ENCODE results near the gene RRP36.

Gene RRP36

DNA sequence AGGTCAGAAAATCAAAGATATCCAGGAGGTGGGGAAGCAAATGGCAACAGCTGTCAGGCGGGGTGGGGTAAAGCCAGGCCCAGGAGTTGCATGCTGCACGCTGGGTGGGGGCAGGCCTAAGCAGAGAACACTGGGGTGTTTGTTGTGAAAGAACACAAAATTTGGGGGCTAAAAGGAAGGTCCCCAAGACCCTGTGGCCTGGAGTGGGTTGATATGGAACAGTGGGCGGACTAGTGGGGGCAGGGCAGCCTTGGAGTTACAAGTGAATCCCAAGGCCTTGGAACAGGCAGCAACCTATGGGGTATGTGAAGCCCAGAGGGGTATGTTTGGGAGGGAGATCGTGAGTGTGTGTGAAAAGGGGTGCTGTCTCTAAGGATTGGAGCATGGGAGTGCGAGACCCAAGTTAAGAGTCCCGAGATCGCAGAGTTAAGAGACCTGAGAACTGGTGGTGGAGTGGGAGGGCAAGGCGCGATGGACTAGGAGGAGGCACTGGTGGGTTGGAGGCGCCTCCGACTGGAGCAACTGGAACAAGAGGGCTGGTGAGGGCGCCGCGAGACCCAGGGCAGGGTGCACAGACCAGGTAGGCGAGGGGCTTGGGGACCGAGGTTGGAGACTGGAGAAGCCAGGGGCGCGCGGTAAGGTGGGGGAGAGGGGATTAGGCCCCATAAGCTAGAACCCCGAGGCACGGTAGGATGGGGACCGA lies 31.6 kb downstream of the RRP36 start:
- Histone ChIP-seq H3K27ac (ENCODE audit: low read length) (no peak overlapping the region), H3K4me3 (ENCODE audit: low read length) (peak overlapping the region; percentile 53; the same call in 1 of the 2 replicates), H3K27me3 (ENCODE audit: control insufficient read depth, insufficient read depth, low read length) (no peaks in the 10 kb centered on the region), H3K4me1 (ENCODE audit: control insufficient read depth, insufficient read depth, low read length) (0 out of 2 replicates have a peak, but pooled peaks cover 1% of the 10 kb centered on the region), H3K36me3 (ENCODE audit: control insufficient read depth, insufficient read depth, low read length) (peaks cover 12% of the 10 kb centered on the region), H3K9me3 (ENCODE audit: control insufficient read depth, insufficient read depth, low read length) (no peaks in the 10 kb centered on the region)
- DNase-seq (ENCODE audit: low read depth, low spot score): no peak
- no CpG with 5 or more reads among the region's 22 CpGs for WGBS (ENCODE audit: insufficient coverage, insufficient read length)

DNA sequence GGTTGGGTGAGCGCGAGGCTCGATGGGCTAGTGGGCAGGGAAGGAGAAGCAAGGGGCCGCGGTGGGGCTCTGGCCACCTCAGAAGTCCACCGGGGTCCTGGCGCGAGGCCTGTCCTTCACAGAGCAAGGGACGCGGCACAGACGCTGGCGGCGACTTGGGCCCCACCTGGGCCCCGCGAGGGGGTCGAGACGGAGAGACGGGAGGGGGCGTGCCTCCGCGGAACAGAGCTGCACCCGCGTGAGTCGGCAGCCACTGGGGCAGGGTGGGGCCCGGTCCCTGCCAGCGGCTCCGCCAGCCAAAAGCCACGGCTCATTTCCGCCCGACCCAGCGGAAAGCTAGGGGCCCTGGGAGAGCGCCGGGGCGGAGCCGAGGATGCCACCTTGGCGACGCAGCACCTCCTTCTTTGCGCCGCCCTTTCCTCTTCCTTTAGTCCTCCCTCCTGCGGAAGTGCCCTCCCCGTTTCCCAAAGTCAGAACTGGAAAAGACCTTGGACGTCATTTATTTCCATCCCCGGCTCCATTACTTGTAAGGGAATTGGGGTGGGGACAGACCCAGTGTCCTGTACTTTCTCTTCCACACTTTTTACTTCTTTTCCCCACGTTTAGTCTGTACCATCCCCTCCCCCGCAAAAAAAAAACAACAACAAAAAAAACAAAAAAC lies 32.3 kb downstream of the RRP36 start, which contains the start of gene CUL7:
CUL7 (minus strand) TSS at position 307 of the 661 bp plus-strand sequence. CDS start 1,063 bp downstream, outside the sequence.
- DNase-seq (ENCODE audit: low read depth, low spot score): peak; percentile 66
- no peaks in the 10 kb centered on the region for H3K27me3 ChIP-seq (ENCODE audit: control insufficient read depth, insufficient read depth, low read length)
- H3K27ac ChIP-seq (ENCODE audit: low read length): no peak within 1 kb of the TSS
- H3K36me3 ChIP-seq (ENCODE audit: control insufficient read depth, insufficient read depth, low read length): peaks cover 12% of the 10 kb centered on the region
- no peaks in the 10 kb centered on the region for H3K9me3 ChIP-seq (ENCODE audit: control insufficient read depth, insufficient read depth, low read length)
- 100% methylated on average over 1 of the region's 45 CpGs for WGBS (ENCODE audit: insufficient coverage, insufficient read length)
- peak within 1 kb of the TSS; percentile 53; the same call in 1 of the 2 replicates for H3K4me3 ChIP-seq (ENCODE audit: low read length)
- 0 out of 2 replicates have a peak, but pooled peaks cover 1% of the 10 kb centered on the region for H3K4me1 ChIP-seq (ENCODE audit: control insufficient read depth, insufficient read depth, low read length)

DNA sequence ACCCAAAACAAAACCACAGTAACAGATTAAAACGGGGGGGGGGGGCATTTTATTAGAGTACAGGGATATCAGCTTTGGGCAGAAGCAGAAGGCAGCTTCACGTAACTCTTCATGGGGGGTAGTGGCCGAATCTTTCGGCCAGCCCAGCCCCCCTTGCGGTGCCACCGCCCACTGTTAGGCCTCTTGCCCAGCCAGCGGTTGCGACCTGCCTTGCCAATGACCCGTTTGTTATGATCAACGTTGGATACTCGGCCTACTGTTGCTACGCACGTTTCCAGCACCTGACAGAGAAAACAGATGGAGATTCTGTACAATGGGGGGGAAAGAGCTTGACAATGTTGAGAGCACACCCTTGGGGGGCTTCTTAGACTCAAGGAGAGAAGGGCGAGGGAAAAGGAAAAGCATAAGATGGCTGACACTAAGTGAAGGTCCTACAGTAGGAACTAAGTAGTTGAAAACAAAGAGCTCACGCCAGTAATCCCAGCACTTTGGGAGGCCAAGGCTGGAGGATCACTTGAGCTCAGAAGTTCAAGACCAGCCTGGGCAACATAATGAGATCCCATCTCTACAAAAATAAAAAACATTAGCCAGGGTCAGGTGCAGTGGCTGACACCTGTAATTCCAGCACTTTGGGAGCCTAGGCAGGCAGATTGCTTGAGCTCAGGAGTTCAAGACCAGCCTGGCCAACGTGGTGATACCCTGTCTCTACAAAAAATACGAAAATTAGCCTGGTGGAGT lies 33.0 kb downstream of the RRP36 start:
- H3K4me3 ChIP-seq (ENCODE audit: low read length): no peak overlapping the region
- H3K27me3 ChIP-seq (ENCODE audit: control insufficient read depth, insufficient read depth, low read length): no peaks in the 10 kb centered on the region
- no CpG with 5 or more reads among the region's 17 CpGs for WGBS (ENCODE audit: insufficient coverage, insufficient read length)
- peaks cover 12% of the 10 kb centered on the region for H3K36me3 ChIP-seq (ENCODE audit: control insufficient read depth, insufficient read depth, low read length)
- H3K27ac ChIP-seq (ENCODE audit: low read length): no peak overlapping the region
- H3K4me1 ChIP-seq (ENCODE audit: control insufficient read depth, insufficient read depth, low read length): 0 out of 2 replicates have a peak, but pooled peaks cover 1% of the 10 kb centered on the region
- DNase-seq (ENCODE audit: low read depth, low spot score): no peak
- H3K9me3 ChIP-seq (ENCODE audit: control insufficient read depth, insufficient read depth, low read length): no peaks in the 10 kb centered on the region

DNA sequence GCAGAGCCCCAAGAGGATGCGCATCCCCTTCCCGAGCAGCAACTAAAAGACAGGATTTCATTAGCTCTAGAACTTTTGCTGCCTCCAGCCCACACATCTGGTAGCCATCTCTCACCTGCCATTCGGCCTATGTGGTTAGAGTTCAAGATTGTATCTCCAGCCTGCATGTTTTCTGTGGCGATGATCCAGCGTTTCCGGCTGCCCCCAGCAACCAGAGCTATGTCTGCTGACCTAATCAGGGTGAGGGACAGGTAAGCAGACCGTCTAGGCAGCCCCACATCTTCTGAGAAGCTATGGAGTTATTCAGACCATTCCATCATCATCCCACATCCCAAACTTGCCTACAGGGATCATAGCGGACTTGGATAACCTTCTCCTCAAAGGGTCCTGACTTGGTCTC lies 34.5 kb downstream of the RRP36 start:
- DNase-seq (ENCODE audit: low read depth, low spot score): no peak
- peaks cover 6% of the 10 kb centered on the region; the same call in 1 of the 2 replicates for H3K36me3 ChIP-seq (ENCODE audit: control insufficient read depth, insufficient read depth, low read length)
- no peaks in the 10 kb centered on the region for H3K9me3 ChIP-seq (ENCODE audit: control insufficient read depth, insufficient read depth, low read length)
- H3K27ac ChIP-seq (ENCODE audit: low read length): no peak overlapping the region
- H3K4me1 ChIP-seq (ENCODE audit: control insufficient read depth, insufficient read depth, low read length): 0 out of 2 replicates have a peak, but pooled peaks cover 1% of the 10 kb centered on the region
- no CpG with 5 or more reads among the region's 8 CpGs for WGBS (ENCODE audit: insufficient coverage, insufficient read length)
- no peaks in the 10 kb centered on the region for H3K27me3 ChIP-seq (ENCODE audit: control insufficient read depth, insufficient read depth, low read length)
- H3K4me3 ChIP-seq (ENCODE audit: low read length): no peak overlapping the region

DNA sequence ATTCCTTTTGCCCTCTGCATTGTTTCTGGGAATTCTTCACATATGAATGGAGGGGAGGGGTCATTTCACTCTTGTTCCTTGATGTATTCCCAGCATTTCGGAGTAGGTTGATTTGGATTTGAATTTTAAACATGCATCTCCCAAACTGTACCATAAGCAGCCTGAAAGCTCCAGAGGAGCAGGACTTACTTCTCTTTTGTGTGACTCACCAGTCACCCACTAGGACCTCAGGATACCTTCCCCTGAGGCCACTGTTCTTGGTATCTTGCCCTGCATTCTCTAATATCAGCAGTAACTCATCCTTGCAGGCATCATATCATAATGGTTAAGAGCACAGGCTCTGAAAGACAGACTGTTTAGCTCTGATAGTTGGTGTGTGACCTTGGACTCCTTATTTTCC lies 37.1 kb downstream of the RRP36 start:
- Histone ChIP-seq H3K4me3 (ENCODE audit: low read length) (peak overlapping the region; percentile 56; the same call in 1 of the 2 replicates), H3K27me3 (ENCODE audit: control insufficient read depth, insufficient read depth, low read length) (no peaks in the 10 kb centered on the region), H3K27ac (ENCODE audit: low read length) (no peak overlapping the region), H3K4me1 (ENCODE audit: control insufficient read depth, insufficient read depth, low read length) (no peaks in the 10 kb centered on the region), H3K9me3 (ENCODE audit: control insufficient read depth, insufficient read depth, low read length) (no peaks in the 10 kb centered on the region), H3K36me3 (ENCODE audit: control insufficient read depth, insufficient read depth, low read length) (0 out of 2 replicates have a peak, but pooled peaks cover 3% of the 10 kb centered on the region)
- no CpG with 5 or more reads among the region's 1 CpG for WGBS (ENCODE audit: insufficient coverage, insufficient read length)
- no peak for DNase-seq (ENCODE audit: low read depth, low spot score)

DNA sequence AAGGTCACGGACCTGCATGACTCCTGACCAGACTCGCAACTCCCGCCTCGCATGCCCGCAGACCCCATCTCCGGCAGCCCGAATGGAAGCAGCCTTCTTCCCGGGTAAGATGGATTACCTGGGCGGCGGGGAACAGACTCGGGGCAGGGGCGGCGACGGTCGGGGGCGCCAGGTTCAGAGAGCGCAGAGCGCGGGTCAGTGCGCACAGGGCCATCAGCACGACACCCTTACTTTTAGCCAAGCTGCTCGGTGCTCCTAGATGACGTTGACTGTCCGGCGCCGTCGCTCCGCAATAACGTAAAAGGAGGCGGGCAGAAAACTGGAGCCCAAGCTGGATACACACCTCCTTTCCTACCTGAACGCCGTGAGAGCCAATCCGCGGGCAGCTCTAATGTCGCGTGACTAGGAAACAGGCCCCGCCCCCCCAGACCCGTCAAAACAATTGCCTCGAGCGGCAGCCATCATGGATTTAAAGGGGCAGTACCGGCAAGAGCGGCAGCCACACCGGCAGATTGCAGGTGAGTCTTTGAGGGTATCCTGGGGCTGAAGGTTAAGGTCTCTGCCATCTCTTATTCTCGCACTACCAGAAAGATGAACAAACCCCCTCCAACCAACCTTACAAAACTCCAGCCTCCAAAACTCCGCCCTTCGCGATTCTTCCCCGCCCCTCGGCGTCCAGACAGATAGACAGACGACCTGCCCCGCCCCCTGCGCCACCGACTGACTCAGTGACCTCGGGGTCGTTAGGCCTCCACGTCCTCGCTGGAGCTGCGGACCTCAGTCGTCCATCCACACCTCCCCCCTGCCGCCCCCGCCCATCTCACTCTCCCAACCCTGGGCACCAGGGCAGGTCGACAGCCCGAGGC lies 38.0 kb downstream of the RRP36 start, which contains the start of the genes KLC4 and MRPL2:
KLC4 (plus strand) TSS at position 464 of the 866 bp plus-strand sequence. CDS start 1,705 bp downstream, outside the sequence.
MRPL2 (minus strand) TSS at position 267 of the 866 bp plus-strand sequence; CDS start at position 214, 53 bp downstream.
- no peaks in the 10 kb centered on the region for H3K4me1 ChIP-seq (ENCODE audit: control insufficient read depth, insufficient read depth, low read length)
- no peaks in the 10 kb centered on the region for H3K27me3 ChIP-seq (ENCODE audit: control insufficient read depth, insufficient read depth, low read length)
- DNase-seq (ENCODE audit: low read depth, low spot score): peak; percentile 95
- H3K4me3 ChIP-seq (ENCODE audit: low read length): peak within 1 kb of the TSS; percentile 62
- no peaks in the 10 kb centered on the region for H3K9me3 ChIP-seq (ENCODE audit: control insufficient read depth, insufficient read depth, low read length)
- H3K27ac ChIP-seq (ENCODE audit: low read length): no peak within 1 kb of the TSS
- no CpG with 5 or more reads among the region's 64 CpGs for WGBS (ENCODE audit: insufficient coverage, insufficient read length)
- H3K36me3 ChIP-seq (ENCODE audit: control insufficient read depth, insufficient read depth, low read length): 0 out of 2 replicates have a peak, but pooled peaks cover 3% of the 10 kb centered on the region

DNA sequence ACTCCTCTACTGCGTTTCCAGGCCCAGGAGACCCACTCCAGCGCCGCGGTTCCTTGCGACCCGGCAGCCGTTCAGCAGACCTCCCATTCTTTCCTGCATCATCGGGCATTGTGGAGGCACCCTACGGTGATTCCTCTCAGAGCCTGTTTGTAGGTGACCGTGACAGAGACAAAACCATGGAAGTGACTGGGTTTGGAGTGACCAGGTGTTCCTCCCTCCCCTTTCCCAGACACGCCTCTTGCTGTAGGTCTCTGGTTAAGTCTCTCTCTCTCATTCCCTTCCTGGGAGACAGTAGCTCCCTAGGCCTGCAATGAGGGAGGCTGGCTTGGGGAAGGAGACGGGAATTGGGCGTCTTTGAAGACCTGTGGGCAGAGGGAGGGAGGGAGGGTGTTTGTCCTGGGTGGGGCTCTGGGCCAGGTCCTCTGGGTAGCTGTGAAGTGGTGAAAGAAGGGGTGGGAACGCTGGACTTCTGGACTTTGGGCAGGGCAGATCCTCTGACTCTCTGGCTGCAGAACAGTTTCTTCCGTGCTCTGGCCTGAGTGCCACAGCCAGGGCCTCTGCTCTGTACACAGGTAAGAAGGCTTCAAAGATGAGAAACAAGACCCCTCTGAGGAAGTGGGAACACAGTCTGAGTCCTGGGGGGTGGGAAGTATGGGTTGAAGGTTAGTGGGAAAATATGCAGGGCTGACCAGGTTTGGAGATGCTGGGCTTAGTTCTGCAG lies 38.8 kb downstream of the RRP36 start:
- 0 out of 2 replicates have a peak, but pooled peaks cover 3% of the 10 kb centered on the region for H3K36me3 ChIP-seq (ENCODE audit: control insufficient read depth, insufficient read depth, low read length)

DNA sequence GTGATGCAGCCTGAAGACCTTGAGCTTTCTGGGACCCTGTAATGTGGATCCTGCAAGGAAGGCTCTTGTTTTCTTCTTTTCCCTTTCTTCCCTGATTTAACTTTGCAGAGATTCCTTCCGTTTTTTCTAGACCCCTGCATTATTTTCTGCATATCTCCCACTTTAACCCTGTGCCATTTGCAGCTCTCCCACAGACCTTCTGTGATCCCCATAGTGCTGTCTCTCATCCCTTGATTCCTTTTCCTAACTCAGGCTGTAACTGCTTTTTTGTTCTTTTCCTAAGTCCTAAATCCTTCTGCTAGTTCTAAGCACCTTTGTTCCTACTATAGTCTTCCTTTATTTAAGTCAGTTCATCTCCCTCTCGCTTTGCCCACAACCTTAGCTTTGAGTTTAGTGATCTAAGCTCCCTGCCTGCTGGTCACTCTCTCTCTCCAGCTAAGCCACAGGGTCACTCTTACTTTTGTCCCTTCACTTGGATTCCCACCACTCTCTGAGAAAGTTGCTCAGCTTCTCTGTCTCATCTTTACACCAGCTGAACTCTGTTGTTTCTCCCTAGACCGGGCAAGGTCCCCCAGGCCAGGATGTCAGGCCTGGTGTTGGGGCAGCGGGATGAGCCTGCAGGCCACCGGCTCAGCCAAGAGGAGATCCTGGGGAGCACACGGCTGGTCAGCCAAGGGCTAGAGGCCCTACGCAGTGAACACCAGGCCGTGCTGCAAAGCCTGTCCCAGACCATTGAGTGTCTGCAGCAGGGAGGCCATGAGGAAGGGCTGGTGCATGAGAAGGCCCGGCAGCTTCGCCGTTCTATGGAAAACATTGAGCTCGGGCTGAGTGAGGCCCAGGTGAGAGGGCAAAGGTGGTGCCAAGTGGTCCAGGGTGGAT lies 39.6 kb downstream of the RRP36 start:
- Histone ChIP-seq H3K27ac (ENCODE audit: low read length) (no peak overlapping the region), H3K36me3 (ENCODE audit: control insufficient read depth, insufficient read depth, low read length) (0 out of 2 replicates have a peak, but pooled peaks cover 3% of the 10 kb centered on the region), H3K9me3 (ENCODE audit: control insufficient read depth, insufficient read depth, low read length) (no peaks in the 10 kb centered on the region), H3K4me3 (ENCODE audit: low read length) (no peak overlapping the region), H3K4me1 (ENCODE audit: control insufficient read depth, insufficient read depth, low read length) (no peaks in the 10 kb centered on the region), H3K27me3 (ENCODE audit: control insufficient read depth, insufficient read depth, low read length) (no peaks in the 10 kb centered on the region)
- no CpG with 5 or more reads among the region's 12 CpGs for WGBS (ENCODE audit: insufficient coverage, insufficient read length)
- DNase-seq (ENCODE audit: low read depth, low spot score): no peak

More for the DNA sequence above, 38.8 kb downstream of the RRP36 start:
- WGBS (ENCODE audit: insufficient coverage, insufficient read length): no CpG with 5 or more reads among the region's 15 CpGs
- Histone ChIP-seq H3K27me3 (ENCODE audit: control insufficient read depth, insufficient read depth, low read length) (no peaks in the 10 kb centered on the region), H3K4me1 (ENCODE audit: control insufficient read depth, insufficient read depth, low read length) (no peaks in the 10 kb centered on the region), H3K27ac (ENCODE audit: low read length) (no peak overlapping the region), H3K9me3 (ENCODE audit: control insufficient read depth, insufficient read depth, low read length) (no peaks in the 10 kb centered on the region), H3K4me3 (ENCODE audit: low read length) (peak overlapping the region; percentile 62; the same call in 1 of the 2 replicates)
- DNase-seq (ENCODE audit: low read depth, low spot score): no peak
